ENCODE results near the gene DDX47.

The DDX47 gene

DNA sequence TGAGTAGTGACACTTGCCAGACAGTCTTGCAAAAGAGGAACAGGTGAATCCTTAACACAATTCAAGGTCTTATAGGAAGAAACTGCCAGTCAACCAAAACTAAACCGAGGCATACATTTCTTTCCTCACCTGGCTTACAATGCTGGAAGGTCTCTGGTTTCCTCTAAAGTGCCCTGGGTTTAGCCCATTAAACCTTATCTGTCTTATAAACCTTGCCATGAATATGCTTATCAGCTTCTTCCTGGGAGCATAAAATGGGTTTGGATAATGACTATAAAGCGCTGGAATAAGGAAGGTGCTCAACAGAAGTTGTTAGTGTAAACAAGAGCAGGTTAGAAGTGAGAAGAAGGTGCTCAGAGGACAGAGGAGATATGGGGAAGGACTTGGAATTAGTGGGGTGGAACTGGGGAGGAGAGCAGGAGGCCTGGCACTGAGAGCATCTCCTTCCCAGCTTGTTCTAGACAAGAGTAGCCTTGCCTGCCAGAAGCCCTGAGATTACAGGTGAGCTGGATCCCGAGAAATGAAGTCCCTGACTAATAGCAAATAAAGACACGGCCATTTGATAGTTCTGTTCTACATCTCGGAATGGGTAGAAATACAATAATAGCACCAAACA, 64.1 kb downstream of the DDX47 start:
- no peak for DNase-seq

DNA sequence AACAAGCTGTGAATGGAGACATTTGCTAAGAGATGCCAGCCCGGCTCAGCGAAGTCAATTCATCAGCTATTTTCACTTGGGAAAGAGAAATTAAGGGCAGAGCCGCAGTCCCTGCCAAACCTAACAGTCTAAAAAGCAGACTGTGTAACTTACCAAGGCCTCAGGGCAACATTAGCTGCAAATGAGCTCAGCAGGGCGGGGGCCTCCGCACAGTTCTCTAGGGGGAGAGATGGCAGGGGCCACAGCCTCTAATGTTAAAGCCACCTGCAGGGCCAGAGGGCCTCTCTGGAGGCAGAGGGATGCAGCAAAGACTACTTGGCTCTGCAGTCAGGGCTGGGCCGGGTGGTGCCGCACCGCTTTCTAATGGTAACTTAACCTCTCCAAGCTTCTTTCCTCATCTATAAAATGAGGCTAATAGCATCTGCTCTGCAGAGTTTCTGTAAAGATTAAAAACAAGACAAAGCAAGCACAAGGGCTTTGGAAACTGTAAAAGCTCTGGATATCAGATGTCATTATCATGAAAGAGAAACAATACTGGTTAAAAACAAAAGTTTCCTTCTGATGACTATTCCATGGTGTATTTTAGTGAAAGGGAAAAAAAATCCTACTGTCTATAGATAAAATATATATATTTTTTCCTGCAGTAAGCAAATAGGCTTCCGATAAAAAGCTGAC, 64.8 kb downstream of the DDX47 start:
- no peak for DNase-seq

Measured in CD4-positive, alpha-beta T cell treated with Interleukin-17A for 4 hours (primary cell).